Measurements from ENCODE around the gene ELF4. TPM values are rescaled to one million over a fixed set of nuclear protein-coding genes. Genes with fewer than 3 reads are reported as not detected.

The ELF4 gene
- total and polyA plus RNA-seq, 9 of the 15 experiments (the other 6 are each of a cell fraction or from before 2014, with no cell fraction given), result 5.9 to 55.8 (median 25.2) TPM

DNA sequence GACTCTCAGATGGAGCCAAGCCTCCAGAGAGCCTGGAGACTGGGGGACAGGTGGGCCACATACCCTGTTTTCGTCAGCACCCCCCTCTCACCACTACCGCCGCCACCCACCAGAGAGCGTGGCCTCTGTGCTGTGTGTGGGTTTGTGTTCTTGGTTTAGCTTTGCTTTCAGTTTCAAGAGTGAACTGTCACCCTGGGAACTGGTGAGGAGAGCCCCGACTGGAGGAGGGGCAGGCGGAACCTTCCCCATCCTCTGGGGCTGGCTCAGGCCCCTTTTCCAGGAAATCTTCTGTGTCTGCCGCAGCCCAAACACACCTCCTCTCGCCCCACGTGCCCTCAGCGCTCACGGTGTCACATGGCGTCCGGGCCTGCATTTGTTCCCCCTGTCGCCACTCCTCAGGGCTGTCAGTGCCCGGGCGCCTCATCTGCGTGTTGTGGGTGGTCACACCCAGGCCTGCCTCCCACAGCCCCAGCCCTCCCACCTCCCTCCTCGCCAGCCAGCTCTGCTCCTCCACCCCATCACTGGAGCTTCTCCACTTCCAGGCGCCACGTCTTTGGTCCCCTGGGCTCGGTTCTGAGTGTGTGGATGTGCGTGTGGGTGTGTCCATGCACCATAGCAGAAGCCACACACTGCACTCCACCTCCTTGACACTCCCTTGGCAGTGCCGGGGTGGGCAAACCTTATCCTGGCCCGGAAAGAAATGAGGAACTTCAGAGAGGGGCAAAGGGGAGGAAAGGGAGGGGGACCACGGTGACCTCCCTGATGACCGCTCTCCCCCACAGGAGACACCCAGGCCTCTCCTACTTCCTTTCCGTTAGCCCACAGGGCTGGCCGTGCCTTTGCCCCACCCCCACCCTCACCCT is 27.8 kb downstream of the ELF4 start (continued):
- TF ChIP-seq, protein P1, sequence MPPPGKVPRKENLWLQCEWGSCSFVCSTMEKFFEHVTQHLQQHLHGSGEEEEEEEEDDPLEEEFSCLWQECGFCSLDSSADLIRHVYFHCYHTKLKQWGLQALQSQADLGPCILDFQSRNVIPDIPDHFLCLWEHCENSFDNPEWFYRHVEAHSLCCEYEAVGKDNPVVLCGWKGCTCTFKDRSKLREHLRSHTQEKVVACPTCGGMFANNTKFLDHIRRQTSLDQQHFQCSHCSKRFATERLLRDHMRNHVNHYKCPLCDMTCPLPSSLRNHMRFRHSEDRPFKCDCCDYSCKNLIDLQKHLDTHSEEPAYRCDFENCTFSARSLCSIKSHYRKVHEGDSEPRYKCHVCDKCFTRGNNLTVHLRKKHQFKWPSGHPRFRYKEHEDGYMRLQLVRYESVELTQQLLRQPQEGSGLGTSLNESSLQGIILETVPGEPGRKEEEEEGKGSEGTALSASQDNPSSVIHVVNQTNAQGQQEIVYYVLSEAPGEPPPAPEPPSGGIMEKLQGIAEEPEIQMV (tag; conservative IDR thresholded peaks at IDR 0.05; ENCODE audit: low read depth), result no peak
- TF ChIP-seq FOSL1 (tag; conservative IDR thresholded peaks at IDR 0.05) (no peak), PURB (CRISPR knock-in tag; IDR thresholded peaks at IDR 0.05; ENCODE audit: low read depth) (no peak), SRSF7 (optimal IDR thresholded peaks at IDR 0.05; ENCODE audit: low read depth, low read length) (no peak), ZKSCAN3 (CRISPR knock-in tag; IDR thresholded peaks at IDR 0.05) (no peak), RBBP5 (IDR thresholded peaks at IDR 0.05; ENCODE audit: borderline replicate concordance, insufficient read depth, low read length, poor library complexity, severe bottlenecking) (no peak), TSC22D4 (tag; IDR thresholded peaks at IDR 0.05) (no peak), MTA2 (IDR thresholded peaks at IDR 0.05; ENCODE audit: low read depth) (no peak), EP400 (IDR thresholded peaks at IDR 0.05) (peak; percentile 82), ZNF239 (CRISPR knock-in tag; IDR thresholded peaks at IDR 0.05) (no peak), FUS (optimal IDR thresholded peaks at IDR 0.05; ENCODE audit: low read depth, low read length) (no peak), KLF16 (IDR thresholded peaks at IDR 0.05) (peak; percentile 47; the same call in 1 of the 2 replicates)
- TF ChIP-seq, protein P2, sequence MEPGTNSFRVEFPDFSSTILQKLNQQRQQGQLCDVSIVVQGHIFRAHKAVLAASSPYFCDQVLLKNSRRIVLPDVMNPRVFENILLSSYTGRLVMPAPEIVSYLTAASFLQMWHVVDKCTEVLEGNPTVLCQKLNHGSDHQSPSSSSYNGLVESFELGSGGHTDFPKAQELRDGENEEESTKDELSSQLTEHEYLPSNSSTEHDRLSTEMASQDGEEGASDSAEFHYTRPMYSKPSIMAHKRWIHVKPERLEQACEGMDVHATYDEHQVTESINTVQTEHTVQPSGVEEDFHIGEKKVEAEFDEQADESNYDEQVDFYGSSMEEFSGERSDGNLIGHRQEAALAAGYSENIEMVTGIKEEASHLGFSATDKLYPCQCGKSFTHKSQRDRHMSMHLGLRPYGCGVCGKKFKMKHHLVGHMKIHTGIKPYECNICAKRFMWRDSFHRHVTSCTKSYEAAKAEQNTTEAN (CRISPR knock-in tag; IDR thresholded peaks at IDR 0.05), result no peak
- TF ChIP-seq, protein P3, sequence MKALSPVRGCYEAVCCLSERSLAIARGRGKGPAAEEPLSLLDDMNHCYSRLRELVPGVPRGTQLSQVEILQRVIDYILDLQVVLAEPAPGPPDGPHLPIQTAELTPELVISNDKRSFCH (CRISPR knock-in tag; IDR thresholded peaks at IDR 0.05), result no peak
- TF ChIP-seq, protein P3 (tag; IDR thresholded peaks at IDR 0.05), result no peak
- TF ChIP-seq, protein P4, sequence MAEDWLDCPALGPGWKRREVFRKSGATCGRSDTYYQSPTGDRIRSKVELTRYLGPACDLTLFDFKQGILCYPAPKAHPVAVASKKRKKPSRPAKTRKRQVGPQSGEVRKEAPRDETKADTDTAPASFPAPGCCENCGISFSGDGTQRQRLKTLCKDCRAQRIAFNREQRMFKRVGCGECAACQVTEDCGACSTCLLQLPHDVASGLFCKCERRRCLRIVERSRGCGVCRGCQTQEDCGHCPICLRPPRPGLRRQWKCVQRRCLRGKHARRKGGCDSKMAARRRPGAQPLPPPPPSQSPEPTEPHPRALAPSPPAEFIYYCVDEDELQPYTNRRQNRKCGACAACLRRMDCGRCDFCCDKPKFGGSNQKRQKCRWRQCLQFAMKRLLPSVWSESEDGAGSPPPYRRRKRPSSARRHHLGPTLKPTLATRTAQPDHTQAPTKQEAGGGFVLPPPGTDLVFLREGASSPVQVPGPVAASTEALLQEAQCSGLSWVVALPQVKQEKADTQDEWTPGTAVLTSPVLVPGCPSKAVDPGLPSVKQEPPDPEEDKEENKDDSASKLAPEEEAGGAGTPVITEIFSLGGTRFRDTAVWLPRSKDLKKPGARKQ (CRISPR knock-in tag; IDR thresholded peaks at IDR 0.05), result no peak
- TF ChIP-seq, protein P5, sequence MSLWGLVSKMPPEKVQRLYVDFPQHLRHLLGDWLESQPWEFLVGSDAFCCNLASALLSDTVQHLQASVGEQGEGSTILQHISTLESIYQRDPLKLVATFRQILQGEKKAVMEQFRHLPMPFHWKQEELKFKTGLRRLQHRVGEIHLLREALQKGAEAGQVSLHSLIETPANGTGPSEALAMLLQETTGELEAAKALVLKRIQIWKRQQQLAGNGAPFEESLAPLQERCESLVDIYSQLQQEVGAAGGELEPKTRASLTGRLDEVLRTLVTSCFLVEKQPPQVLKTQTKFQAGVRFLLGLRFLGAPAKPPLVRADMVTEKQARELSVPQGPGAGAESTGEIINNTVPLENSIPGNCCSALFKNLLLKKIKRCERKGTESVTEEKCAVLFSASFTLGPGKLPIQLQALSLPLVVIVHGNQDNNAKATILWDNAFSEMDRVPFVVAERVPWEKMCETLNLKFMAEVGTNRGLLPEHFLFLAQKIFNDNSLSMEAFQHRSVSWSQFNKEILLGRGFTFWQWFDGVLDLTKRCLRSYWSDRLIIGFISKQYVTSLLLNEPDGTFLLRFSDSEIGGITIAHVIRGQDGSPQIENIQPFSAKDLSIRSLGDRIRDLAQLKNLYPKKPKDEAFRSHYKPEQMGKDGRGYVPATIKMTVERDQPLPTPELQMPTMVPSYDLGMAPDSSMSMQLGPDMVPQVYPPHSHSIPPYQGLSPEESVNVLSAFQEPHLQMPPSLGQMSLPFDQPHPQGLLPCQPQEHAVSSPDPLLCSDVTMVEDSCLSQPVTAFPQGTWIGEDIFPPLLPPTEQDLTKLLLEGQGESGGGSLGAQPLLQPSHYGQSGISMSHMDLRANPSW (CRISPR knock-in tag; IDR thresholded peaks at IDR 0.05), result no peak

Measured in K562 (cell line).